Jurkat, Clone E6-1 (cell line): ENCODE measurements around the gene BPTF.
"Not testable (repeated sequence)": the region's sequence is repeated elsewhere in the genome, so short reads cannot be mapped to it uniquely, and the experiment has no call there.

Experiments
- DNase-seq: peaks from one replicate; pipeline ENCODE4 v3.0.0-alpha.2; 2011; ENCODE audit warnings: low read depth, low spot score
- H3K4me3 ChIP-seq: 2 replicates; pipeline ENCODE4 v1.5.1; 2011; ENCODE audit warnings: mild to moderate bottlenecking, low read length, control low read depth, moderate library complexity

Gene BPTF

GRCh38 chr17:67833134-67833533 lies 7.8 kb downstream of the BPTF start:
- DNase-seq: no peak
- H3K4me3 ChIP-seq: no peak overlapping the region

DNA sequence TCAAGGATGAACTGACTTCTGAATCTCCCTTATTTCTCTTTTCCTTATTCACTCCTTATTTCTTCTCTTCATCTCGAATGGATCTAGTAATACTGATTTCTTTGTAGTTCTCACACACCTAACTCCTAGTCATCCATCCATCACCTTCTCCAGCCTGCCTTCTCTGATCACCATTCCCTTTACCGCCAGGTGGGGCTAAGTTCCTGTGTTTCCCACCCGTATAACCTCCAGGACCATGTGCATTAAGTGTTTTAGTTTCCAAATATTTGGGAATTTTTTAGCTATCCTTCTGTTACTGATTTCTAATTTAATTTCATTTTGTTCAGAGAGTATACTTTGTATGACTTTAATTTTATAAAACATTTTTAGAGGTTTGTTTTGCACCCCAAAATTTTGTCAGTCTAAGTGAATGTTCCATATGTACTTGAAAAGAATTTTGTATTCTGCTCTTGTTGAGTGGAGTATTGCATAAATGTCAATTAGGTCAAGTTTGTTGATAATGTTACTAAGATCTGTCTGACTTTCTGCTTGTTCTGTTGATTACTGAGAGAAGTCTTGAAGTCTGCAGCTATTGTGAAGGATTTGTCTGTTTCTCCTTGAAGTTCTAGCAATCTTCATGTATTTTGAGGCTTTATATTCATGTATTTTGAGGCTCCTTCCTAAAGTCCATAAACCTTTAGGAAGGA lies 8.8 kb downstream of the BPTF start:
- no peak for DNase-seq
- H3K4me3 ChIP-seq: no peak overlapping the region

DNA sequence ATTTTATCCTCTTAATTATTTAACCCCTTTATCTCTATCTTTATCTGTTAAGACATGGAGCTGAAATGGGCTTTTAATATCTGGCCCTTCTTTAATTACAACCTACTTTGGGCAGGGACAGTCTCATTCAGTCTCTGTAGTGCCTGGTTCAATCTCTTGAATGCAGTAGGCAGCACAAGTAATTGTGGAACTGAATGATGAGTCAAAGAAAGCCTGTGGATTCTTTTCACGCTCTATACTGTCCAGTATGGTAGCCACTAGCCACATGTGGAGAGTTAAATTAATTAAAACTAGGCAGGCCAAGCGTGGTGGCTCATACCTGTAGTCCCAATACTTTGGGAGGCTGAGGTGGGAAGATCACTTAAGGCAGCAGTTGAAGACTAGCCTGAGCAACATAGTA lies 9.3 kb downstream of the BPTF start:
- no peak overlapping the region for H3K4me3 ChIP-seq
- DNase-seq: no peak

DNA sequence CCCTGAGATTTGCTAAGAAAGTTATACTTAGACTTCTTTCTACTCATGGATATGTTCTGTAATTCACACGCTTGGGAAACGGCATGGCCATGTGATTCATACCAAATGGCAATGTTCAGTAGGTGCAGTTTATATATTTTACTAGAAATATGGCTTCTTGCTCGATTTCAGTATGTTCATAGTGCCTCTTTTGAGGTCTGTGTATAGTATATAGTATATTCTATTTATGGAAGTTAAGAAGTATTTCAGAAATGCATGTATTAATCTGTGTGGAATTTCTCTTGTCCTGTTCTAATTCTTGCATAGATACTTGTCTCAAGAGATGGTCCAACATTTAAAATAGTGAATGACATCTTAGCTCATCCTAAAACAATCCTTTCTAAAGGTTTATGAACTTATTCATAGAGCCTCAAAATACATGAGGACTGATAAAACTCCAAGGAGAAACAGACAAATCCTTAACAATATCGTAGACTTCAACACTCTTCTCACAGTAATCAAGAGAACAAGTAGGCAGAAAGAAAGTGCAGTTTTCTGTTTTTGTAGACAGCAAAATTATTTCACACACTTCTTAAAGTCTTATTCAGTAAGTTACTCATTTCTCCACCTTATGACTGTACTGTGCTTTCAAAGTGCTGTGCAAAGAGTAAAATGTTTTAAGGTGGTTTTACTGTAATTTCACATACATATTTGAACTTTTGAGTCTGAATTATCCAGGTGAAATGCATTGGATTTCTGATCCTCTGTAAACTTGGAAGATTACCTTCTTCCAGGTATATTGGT lies 11.1 kb downstream of the BPTF start:
- no peak for DNase-seq
- H3K4me3 ChIP-seq: no peak overlapping the region

- DNase-seq: no peak
- no peak overlapping the region for H3K4me3 ChIP-seq
Observed at GRCh38 chr17:67837965-67838364, 12.7 kb downstream of the BPTF start.

- no peak overlapping the region for H3K4me3 ChIP-seq
- DNase-seq: no peak
Observed at GRCh38 chr17:67838538-67838937, 13.2 kb downstream of the BPTF start.

DNA sequence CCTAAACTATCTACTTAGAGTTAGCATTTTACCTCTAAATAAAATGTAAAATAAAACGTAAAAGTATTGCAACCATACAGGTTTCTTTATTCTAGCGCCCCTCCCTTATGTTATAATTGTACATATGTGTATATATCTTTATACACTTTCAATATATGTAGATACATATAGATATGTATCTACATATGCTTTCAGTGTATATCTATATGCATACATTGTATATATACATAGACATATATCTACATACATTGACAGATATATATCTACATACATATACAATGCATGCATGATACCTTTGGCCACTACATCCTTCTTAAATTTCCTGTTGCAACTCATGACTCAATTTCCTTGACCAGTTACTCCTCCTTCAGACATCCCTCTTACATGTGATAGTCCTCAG lies 16.7 kb downstream of the BPTF start:
- no peak for DNase-seq
- H3K4me3 ChIP-seq: no peak overlapping the region

DNA sequence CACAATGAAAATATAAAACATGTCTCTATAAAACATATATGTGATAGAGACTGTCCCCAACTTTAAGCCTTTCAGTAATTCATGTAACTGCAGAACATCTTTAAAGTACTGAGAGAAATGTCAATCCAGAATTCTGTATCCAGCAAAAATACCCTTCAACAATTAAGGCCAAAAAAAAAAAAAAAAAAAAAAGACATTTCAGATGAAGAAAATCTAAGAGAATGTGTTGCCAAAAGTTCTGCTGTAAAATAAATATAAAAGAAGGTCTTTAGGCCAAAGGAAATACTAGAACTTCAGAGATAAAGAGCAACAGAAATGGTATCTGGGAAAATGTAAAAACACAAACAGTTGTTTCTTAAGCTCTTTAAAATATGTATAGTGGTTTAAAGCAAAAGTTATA lies 17.3 kb downstream of the BPTF start:
- no peak overlapping the region for H3K4me3 ChIP-seq
- DNase-seq: no peak

DNA sequence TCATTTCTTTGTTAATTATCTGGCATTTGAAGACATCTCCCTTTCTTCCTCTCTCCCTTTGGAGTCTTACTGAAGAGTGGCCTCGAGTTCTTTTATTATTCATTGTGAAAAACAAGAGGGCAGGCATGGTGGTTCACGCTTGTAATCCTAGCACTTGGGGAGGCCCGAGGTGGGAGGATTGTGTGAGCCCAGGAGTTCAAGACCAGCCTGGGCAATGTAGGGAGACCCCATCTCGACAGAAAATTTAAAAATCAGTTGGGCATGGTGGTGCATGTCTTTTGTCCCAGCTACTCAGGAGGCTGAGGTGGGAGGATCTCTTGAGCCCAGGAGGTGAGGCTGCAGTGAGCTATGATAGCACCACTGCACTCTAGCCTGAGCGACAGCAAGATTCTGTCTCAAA lies 20.1 kb downstream of the BPTF start:
- no peak overlapping the region for H3K4me3 ChIP-seq
- no peak for DNase-seq

DNA sequence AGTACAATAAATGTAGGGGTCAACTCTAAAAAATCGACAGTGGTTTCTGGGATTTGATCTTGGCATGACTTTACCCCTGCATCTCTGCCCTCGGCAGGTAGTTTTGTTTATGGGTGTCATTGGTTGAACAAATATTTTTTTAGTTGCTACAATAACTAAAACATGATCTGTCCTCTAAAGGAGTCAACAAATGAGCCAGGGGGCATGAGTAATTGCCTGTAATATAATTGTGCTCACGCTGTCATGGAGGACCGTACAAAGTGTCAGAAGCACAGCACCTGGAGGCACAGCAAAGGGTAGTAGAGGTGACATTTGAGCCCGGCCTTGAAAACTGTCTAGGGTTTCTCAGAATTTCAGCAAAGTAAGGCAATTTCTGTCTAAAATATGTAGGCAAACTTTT lies 22.9 kb downstream of the BPTF start:
- not testable (repeated sequence) for DNase-seq

DNA sequence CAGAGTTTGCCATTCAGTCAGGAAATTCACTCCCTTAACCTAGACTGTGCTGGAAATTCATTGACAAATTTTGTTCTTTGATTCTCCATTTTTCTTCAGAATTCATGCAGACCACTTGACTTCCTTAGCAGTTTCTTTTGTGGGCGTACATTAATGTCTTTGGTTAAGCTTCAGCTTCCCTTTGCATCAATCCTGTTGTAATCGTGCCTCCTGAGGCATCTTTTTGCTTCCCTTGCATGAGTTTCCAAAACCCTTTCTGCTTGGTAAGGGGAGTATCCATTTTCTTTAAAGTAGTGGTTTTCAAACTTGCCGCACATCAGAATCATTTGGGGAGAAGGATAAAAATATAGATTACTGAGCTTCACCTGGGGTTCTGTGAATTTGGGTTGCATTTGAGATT lies 23.5 kb downstream of the BPTF start:
- DNase-seq, H3K4me3 ChIP-seq: not testable (repeated sequence)

More for the DNA sequence above, 22.9 kb downstream of the BPTF start:
- H3K4me3 ChIP-seq: not testable (repeated sequence)

DNA sequence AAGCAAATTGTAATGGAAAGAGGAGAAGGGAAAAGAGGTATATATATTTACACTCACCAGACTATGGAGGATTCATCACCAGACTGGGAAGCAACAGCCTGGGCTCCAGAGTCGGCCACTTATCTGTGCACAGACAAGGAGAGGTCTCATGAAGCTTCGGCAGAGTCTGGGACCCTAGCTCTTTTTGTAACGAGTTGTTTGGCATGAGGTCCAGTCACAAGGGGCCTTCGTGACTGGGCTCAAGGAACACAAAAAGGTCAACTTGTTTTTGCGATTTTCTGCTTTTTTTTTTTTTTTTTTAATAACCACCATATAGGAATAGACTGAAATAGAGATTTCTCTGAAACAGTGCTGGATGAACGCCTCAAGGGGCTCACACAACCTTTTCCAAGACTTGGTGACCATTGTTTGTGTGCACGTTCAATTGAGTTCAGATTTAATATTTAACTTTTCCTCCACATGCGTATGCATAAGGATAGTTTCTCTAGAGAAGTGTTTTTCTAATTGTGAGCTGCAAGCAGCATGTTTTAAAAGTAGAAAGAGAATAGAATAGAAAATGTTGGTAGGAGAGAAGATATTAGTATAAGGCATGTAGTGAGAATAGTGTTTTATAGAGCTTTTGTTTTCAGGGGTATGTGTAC lies 25.8 kb downstream of the BPTF start:
- H3K4me3 ChIP-seq: no peak overlapping the region
- DNase-seq: no peak

DNA sequence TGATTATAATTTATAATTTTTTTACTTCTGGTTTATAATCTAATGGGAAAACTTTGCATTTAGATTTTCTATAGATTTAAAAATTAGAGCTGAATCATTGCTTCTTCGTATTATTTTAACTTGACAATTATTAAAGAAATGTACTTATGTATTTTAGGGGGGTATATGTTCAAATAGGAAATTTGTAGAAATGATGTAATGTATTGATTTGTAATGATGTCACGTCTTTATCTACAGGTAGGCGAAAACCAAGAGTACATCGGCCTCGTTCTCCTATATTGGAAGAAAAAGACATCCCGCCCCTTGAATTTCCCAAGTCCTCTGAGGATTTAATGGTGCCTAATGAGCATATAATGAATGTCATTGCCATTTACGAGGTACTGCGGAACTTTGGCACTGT lies 28.4 kb downstream of the BPTF start:
- H3K4me3 ChIP-seq: no peak overlapping the region
- no peak for DNase-seq

DNA sequence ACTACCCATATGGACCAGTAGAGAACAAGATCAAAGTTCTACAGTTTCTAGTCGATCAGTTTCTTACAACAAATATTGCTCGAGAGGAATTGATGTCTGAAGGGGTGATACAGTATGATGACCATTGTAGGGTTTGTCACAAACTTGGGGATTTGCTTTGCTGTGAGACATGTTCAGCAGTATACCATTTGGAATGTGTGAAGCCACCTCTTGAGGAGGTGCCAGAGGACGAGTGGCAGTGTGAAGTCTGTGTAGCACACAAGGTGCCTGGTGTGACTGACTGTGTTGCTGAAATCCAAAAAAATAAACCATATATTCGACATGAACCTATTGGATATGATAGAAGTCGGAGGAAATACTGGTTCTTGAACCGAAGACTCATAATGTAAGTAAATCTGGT lies 29.1 kb downstream of the BPTF start:
- no peak overlapping the region for H3K4me3 ChIP-seq
- DNase-seq: no peak

DNA sequence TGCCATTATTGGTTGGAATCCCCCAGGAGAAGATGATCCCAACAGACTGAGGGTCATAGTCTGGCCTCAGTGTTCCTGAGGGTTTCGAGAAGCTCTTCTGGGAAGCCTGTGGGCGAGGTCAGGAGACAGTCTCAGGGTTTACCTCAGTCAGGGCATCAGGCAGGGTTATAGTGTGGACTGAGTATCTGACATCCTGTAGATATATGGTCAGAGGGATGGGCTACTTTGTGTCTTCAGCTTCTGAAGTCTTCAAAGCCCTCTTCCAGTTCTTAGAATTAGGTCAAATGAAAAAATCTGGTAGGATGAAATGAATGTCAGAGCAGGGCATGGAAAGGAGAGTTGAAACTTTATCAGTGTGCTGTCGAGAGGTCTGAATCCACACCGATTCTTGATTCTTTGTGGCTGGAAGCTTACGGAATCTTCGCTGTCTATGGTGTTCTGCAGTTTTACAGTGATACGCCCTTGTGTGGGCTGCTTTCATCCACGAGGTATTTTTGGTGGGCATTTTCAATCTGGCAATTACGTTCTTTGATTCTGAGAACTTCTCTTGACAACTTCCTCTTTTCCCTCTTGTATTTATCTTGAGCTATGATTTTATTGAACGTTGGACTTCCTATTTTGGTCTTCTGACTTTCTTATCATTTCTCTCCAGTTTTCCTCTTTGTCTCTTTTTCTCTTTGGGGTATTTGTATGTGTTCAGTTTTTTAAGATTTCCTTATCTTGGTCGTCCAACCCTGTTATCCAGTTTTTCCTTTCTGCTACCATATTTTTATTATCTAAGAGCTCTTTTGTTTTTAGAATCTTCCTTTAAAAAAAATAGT lies 30.4 kb downstream of the BPTF start:
- H3K4me3 ChIP-seq: no peak overlapping the region
- DNase-seq: no peak

DNA sequence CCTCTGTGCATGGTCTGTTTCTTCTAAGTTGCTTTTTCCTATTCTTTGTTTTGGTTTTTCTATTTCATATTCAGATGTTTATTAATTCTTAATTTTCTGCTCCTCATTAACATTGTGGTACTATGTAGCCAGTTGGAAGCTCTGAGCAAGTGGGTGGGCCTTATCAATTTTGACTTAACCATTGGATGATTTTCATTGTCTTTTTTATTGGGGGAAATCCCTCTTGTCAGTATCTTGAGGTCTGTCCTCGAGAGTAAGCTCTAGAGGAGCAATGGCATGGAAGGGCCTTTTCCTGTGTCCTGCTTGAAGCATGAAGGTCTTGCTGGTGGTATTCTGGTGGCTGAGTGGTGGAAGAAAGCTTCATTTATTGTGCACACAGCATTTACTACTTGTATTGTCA lies 31.1 kb downstream of the BPTF start:
- H3K4me3 ChIP-seq, DNase-seq: not testable (repeated sequence)

DNA sequence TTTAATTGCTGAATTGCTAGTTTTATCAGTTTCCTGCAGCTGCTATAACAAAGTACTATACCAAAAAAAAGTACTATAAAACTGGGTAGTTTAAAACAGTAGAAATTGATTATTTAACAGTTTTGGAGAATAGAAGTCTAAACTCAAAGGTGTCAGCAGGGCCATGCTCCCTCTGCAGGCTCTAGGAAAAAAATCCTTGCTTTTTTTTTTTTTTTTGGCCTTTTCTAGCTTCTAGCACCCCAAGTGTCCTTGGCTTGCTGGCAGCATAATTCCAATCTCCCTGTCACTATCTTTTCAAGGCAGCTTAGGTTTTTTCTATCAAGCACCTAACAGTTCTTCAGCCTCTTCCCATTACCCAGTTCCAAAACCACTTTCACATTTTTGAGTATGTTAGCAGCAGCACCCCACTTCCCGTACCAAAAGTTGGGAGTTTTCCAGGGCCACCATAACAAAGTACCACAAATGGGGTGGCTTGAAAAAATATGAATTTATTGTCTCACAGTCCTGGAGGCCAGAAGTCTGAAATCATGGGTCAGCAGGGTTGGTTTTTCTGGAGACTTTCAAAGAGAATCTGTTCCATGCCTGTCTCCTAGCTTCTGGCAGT lies 37.4 kb downstream of the BPTF start:
- H3K4me3 ChIP-seq: no peak overlapping the region
- DNase-seq: no peak

GRCh38 chr17:67863624-67864247 lies 38.4 kb downstream of the BPTF start:
- no peak overlapping the region for H3K4me3 ChIP-seq
- DNase-seq: no peak

- no peak for DNase-seq
- no peak overlapping the region for H3K4me3 ChIP-seq
Observed at GRCh38 chr17:67865438-67865837, 40.1 kb downstream of the BPTF start.
